Measurements from ENCODE around the gene MS4A12.

GRCh38 chr11:60515144-60515855, 22.7 kb downstream of the MS4A12 start, which contains the start of gene MS4A13:
- TF ChIP-seq SIN3A (IDR thresholded peaks at IDR 0.05; ENCODE audit: borderline replicate concordance, insufficient read depth, low read depth, low read length): no peak
- TF ChIP-seq POLR2AphosphoS5 (IDR thresholded peaks at IDR 0.05; ENCODE audit: low read depth, low read length): no peak
- no peak for TF ChIP-seq CTCF (IDR thresholded peaks at IDR 0.05)

All from Panc1 (cell line).